Measurements from ENCODE around the gene USP2.

Gene USP2

DNA sequence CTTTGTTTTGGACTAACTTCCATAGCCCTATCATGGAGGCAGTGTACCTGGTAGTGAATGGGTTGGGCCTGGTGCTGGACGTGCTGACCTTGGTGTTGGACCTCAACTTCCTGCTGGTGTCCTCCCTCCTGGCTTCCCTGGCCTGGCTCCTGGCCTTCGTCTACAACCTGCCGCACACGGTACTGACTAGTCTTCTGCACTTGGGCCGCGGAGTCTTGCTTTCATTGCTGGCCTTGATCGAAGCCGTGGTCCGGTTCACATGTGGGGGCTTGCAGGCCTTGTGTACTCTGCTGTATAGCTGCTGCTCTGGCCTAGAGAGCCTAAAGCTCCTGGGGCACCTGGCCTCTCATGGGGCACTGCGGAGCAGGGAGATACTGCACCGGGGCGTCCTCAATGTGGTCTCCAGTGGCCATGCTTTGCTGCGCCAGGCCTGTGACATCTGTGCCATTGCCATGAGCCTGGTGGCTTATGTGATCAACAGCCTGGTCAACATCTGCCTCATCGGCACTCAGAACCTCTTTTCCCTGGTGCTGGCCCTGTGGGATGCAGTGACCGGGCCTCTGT, 46.3 kb downstream of the USP2 start:
- Histone ChIP-seq H3K27me3 (ENCODE audit: control insufficient read depth in 1 of 2, insufficient read depth in 2 of 2, low read length in 2 of 2) (no peaks in the 10 kb centered on the region), H3K27ac (ENCODE audit: low read length) (peak overlapping the region; percentile 88), H3K36me3 (ENCODE audit: control insufficient read depth in 2 of 2, insufficient read depth in 2 of 2, low read length in 2 of 2) (peaks cover 0 to 5% of the 10 kb centered on the region in 2 donors), H3K9ac (ENCODE audit: low read length in 2 of 2) (peak overlapping the region in 1 of 2 donors; percentile 89), H3K4me1 (ENCODE audit: control insufficient read depth, insufficient read depth, low read length) (peaks cover 49% of the 10 kb centered on the region), H3K4me3 (ENCODE audit: low read length in 2 of 2) (peak overlapping the region; percentile 93), H3K9me3 (ENCODE audit: control insufficient read depth in 2 of 2, low read length in 2 of 2) (no peaks in the 10 kb centered on the region)

DNA sequence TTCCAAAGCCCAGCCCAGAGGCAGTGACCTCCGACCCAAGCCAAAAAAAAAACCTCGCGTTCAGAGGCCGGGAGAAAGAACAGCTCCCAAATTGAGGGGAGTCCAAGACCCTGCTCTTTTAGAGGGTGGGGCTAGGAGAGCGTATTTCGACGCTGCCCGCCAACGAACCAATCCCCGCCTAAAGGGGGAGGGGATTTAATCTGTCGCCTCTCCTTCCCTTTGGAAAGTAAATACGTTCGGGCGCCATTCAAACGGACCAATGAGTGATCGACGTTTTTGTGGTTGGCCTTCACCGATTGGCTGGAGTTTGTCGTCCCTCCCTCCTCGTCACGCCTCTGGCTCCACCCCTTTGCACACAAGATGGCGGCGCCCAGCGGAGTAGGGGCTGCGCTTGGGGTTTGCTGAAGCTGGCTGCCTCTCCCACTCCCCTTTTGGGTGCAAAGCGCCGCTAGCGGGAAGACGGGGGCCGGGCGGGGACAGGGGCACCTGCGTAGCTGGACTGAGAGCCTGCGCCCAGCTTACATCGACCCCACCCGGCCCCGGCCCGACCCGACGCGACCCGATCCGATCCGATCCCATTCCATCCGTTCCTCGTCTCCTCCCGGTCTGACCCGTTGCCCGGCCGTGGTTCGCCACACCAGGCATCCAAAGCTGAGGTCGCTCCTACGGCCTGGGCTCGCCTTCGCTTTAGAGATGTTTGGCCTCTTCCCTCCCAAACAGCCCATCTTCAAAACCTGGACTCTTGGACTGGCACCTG, 47.1 kb downstream of the USP2 start, which contains the start of gene RNF26:
TSS of gene RNF26 (plus strand) at position 354 of the 757 bp plus-strand sequence. CDS start 596 bp downstream, outside the sequence.
- Histone ChIP-seq H3K9ac (ENCODE audit: low read length in 2 of 2) (peak within 1 kb of the TSS; percentile 89 to 90), H3K4me1 (ENCODE audit: control insufficient read depth, insufficient read depth, low read length) (peaks cover 41% of the 10 kb centered on the region), H3K27ac (ENCODE audit: low read length) (peak within 1 kb of the TSS; percentile 88)

GRCh38 chr11:119332111-119332765, 49.3 kb downstream of the USP2 start:
- Histone ChIP-seq H3K4me3 (ENCODE audit: low read length in 2 of 2) (no peak overlapping the region), H3K27me3 (ENCODE audit: control insufficient read depth in 1 of 2, insufficient read depth in 2 of 2, low read length in 2 of 2) (no peaks in the 10 kb centered on the region), H3K27ac (ENCODE audit: low read length) (no peak overlapping the region)

More for the DNA sequence above, 47.1 kb downstream of the USP2 start, which contains the start of gene RNF26:
- no peaks in the 10 kb centered on the region for H3K9me3 ChIP-seq (ENCODE audit: control insufficient read depth in 2 of 2, low read length in 2 of 2)
- H3K27me3 ChIP-seq (ENCODE audit: control insufficient read depth in 1 of 2, insufficient read depth in 2 of 2, low read length in 2 of 2) = no peaks in the 10 kb centered on the region
- peaks cover 0 to 5% of the 10 kb centered on the region in 2 donors for H3K36me3 ChIP-seq (ENCODE audit: control insufficient read depth in 2 of 2, insufficient read depth in 2 of 2, low read length in 2 of 2)
- peak within 1 kb of the TSS; percentile 93 for H3K4me3 ChIP-seq (ENCODE audit: low read length in 2 of 2)

DNA sequence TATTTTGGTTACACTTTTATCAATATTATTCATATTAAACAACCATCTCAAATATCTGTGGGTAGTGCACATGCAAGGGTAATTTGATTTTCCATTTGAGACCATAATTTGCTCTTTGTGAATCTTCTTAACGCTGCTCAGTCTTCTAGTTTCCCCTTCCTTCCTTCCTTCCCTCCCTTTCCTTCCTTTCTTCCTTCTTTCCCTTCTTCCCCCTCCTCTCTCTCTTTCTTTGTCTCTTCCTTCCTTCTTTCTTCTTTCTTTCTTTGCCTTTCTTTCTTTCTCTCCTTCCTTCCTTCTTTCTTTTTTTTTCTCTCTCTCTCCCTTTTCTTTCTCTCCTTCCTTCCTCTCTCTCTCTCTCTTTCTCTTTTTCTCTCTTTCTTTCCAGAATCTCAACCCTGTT, 51.3 kb downstream of the USP2 start:
- Histone ChIP-seq H3K27ac (ENCODE audit: low read length) (no peak overlapping the region), H3K4me3 (ENCODE audit: low read length in 2 of 2) (no peak overlapping the region), H3K4me1 (ENCODE audit: control insufficient read depth, insufficient read depth, low read length) (peaks cover 7% of the 10 kb centered on the region), H3K27me3 (ENCODE audit: control insufficient read depth in 1 of 2, insufficient read depth in 2 of 2, low read length in 2 of 2) (no peaks in the 10 kb centered on the region), H3K9me3 (ENCODE audit: control insufficient read depth in 2 of 2, low read length in 2 of 2) (no peaks in the 10 kb centered on the region), H3K36me3 (ENCODE audit: control insufficient read depth in 2 of 2, insufficient read depth in 2 of 2, low read length in 2 of 2) (no peaks in the 10 kb centered on the region), H3K9ac (ENCODE audit: low read length in 2 of 2) (no peak overlapping the region)

More at GRCh38 chr11:119332111-119332765, 49.3 kb downstream of the USP2 start:
- Histone ChIP-seq H3K9me3 (ENCODE audit: control insufficient read depth in 2 of 2, low read length in 2 of 2) (no peaks in the 10 kb centered on the region), H3K9ac (ENCODE audit: low read length in 2 of 2) (no peak overlapping the region), H3K4me1 (ENCODE audit: control insufficient read depth, insufficient read depth, low read length) (peaks cover 20% of the 10 kb centered on the region), H3K36me3 (ENCODE audit: control insufficient read depth in 2 of 2, insufficient read depth in 2 of 2, low read length in 2 of 2) (peaks cover 0 to 5% of the 10 kb centered on the region in 2 donors)

- Histone ChIP-seq H3K27me3 (ENCODE audit: control insufficient read depth in 1 of 2, insufficient read depth in 2 of 2, low read length in 2 of 2) (no peaks in the 10 kb centered on the region), H3K9me3 (ENCODE audit: control insufficient read depth in 2 of 2, low read length in 2 of 2) (no peaks in the 10 kb centered on the region), H3K9ac (ENCODE audit: low read length in 2 of 2) (no peak overlapping the region), H3K36me3 (ENCODE audit: control insufficient read depth in 2 of 2, insufficient read depth in 2 of 2, low read length in 2 of 2) (no peaks in the 10 kb centered on the region), H3K4me3 (ENCODE audit: low read length in 2 of 2) (no peak overlapping the region), H3K4me1 (ENCODE audit: control insufficient read depth, insufficient read depth, low read length) (peaks cover 2% of the 10 kb centered on the region), H3K27ac (ENCODE audit: low read length) (no peak overlapping the region)
Observed at GRCh38 chr11:119329320-119329719, 52.2 kb downstream of the USP2 start.

GRCh38 chr11:119324189-119324588, 57.3 kb downstream of the USP2 start:
- no peak overlapping the region for H3K9ac ChIP-seq (ENCODE audit: low read length in 2 of 2)
- H3K27me3 ChIP-seq (ENCODE audit: control insufficient read depth in 1 of 2, insufficient read depth in 2 of 2, low read length in 2 of 2) = no peaks in the 10 kb centered on the region
- H3K36me3 ChIP-seq (ENCODE audit: control insufficient read depth in 2 of 2, insufficient read depth in 2 of 2, low read length in 2 of 2) = no peaks in the 10 kb centered on the region
- no peaks in the 10 kb centered on the region for H3K9me3 ChIP-seq (ENCODE audit: control insufficient read depth in 2 of 2, low read length in 2 of 2)
- H3K4me1 ChIP-seq (ENCODE audit: control insufficient read depth, insufficient read depth, low read length) = peaks cover 47% of the 10 kb centered on the region
- H3K27ac ChIP-seq (ENCODE audit: low read length) = peak overlapping the region; percentile 99
- no peak overlapping the region for H3K4me3 ChIP-seq (ENCODE audit: low read length in 2 of 2)

DNA sequence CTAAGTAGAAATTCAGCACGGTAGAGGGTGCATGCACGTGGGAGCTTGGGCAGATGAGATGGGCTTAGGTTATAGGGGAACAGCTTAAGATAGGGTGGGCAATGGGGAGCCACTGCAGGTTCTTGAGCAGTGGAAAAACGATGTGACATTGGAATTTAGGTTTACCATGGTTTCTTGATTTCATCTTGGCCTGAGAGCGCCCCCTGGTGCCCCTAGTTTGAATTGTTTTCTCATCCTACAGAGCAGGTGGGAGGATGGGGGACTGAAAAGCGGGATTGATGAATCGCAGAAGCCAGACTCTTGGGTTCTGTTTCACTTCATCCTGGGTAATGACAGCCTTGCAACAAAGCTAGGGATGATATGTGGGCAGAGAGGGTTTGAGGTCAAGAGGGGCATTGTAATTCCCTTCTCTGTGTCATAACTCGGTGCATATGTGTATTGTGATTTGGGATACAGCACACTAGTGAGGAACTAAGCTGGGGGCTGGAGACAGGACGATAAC, 57.9 kb downstream of the USP2 start:
- no peaks in the 10 kb centered on the region for H3K27me3 ChIP-seq (ENCODE audit: control insufficient read depth in 1 of 2, insufficient read depth in 2 of 2, low read length in 2 of 2)
- H3K27ac ChIP-seq (ENCODE audit: low read length) = peak overlapping the region; percentile 99
- H3K9me3 ChIP-seq (ENCODE audit: control insufficient read depth in 2 of 2, low read length in 2 of 2) = no peaks in the 10 kb centered on the region
- H3K4me1 ChIP-seq (ENCODE audit: control insufficient read depth, insufficient read depth, low read length) = peaks cover 53% of the 10 kb centered on the region
- H3K9ac ChIP-seq (ENCODE audit: low read length in 2 of 2) = no peak overlapping the region
- no peaks in the 10 kb centered on the region for H3K36me3 ChIP-seq (ENCODE audit: control insufficient read depth in 2 of 2, insufficient read depth in 2 of 2, low read length in 2 of 2)
- H3K4me3 ChIP-seq (ENCODE audit: low read length in 2 of 2) = peak overlapping the region in 1 of 2 donors; percentile 35

DNA sequence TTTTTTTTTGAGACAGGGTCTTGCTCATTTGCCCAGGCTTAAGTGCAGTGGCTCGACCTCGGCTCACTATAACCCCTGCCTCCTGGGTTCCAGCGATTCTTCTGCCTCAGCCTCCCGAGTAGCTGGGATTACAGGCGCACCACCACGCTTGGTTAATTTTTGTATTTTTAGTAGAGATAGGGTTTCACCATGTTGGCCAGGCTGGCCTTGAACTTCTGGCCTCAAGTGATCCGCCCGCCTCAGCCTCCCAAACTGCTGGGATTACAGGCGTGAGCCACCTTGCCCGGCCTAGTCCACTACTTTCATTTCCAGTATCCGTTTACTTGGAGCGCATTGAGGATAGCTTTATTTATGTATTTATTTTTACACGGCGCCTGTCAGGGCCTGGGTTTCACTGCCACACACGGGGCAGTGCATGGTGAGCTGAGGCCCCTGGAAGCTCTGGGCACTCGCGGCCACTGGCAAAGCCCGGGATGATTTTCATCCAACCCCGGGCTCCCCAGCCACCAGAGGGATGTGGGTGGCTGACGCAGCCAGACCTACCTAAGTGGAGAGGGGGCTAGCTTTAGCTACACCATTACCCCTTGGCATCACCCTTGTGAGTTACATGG, 58.5 kb downstream of the USP2 start:
- Histone ChIP-seq H3K4me3 (ENCODE audit: low read length in 2 of 2) (peak overlapping the region in 1 of 2 donors; percentile 35), H3K4me1 (ENCODE audit: control insufficient read depth, insufficient read depth, low read length) (peaks cover 59% of the 10 kb centered on the region), H3K9ac (ENCODE audit: low read length in 2 of 2) (no peak overlapping the region), H3K27ac (ENCODE audit: low read length) (peak overlapping the region; percentile 99), H3K9me3 (ENCODE audit: control insufficient read depth in 2 of 2, low read length in 2 of 2) (no peaks in the 10 kb centered on the region), H3K36me3 (ENCODE audit: control insufficient read depth in 2 of 2, insufficient read depth in 2 of 2, low read length in 2 of 2) (no peaks in the 10 kb centered on the region), H3K27me3 (ENCODE audit: control insufficient read depth in 1 of 2, insufficient read depth in 2 of 2, low read length in 2 of 2) (no peaks in the 10 kb centered on the region)

DNA sequence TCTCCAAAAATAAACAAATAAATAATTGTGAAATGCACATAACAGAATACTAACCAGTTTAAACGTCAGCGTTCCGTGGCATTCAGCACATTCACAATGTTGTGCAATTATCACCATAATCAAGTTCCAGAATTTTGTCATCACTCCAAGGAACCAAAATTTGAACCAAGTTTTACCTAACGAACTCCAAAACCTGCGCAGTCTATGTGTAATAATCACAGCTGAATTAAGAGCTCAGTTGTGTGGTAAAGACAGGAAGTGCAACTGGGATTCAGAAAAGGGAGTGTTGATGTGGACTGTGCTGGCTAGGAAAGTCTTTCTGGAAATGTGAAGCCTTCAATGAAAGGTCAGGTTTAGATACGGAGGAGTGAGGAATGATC, 59.1 kb downstream of the USP2 start:
- Histone ChIP-seq H3K9me3 (ENCODE audit: control insufficient read depth in 2 of 2, low read length in 2 of 2) (no peaks in the 10 kb centered on the region), H3K4me3 (ENCODE audit: low read length in 2 of 2) (no peak overlapping the region), H3K36me3 (ENCODE audit: control insufficient read depth in 2 of 2, insufficient read depth in 2 of 2, low read length in 2 of 2) (no peaks in the 10 kb centered on the region), H3K27ac (ENCODE audit: low read length) (peak overlapping the region; percentile 99), H3K9ac (ENCODE audit: low read length in 2 of 2) (no peak overlapping the region), H3K4me1 (ENCODE audit: control insufficient read depth, insufficient read depth, low read length) (peaks cover 66% of the 10 kb centered on the region), H3K27me3 (ENCODE audit: control insufficient read depth in 1 of 2, insufficient read depth in 2 of 2, low read length in 2 of 2) (no peaks in the 10 kb centered on the region)

DNA sequence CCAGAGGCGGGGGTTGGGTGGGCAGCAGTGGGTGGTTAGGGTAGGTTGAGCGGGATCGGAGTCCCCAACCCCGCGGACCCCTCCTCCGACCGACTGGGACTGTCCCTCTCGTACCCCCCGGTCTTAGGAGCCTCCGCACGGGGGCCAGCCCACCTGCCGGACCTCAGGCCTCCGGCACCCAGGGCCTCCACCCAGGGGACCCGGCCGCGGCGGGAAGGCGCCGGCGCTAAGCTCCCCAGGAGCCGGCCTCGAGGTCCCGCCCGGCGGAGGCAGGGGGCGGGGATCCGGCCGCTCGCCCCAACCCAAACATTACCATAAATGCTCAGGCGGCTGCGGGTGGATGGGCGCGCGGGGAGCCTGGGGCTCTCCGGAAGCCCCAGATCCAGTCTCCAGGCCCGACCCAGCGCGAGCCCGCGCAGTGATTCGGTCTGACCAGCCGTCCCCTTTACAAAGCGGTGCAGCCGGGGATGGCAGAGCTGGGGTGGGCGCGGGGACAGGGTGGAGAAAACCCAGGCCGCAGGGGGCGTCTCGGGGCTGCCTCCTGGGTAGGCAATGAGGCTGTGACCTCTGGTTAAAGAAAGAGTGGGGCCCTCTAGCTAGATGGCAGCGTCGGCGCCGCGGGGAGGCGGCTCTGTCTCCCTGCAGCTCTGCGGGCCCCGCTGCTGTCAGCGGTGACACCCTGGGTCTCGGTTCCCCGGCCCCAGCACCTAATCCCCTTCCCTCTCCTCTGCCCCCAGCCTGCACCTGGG, 60.5 kb downstream of the USP2 start:
- H3K4me1 ChIP-seq (ENCODE audit: control insufficient read depth, insufficient read depth, low read length) = peaks cover 71% of the 10 kb centered on the region
- peak overlapping the region; percentile 96 for H3K9ac ChIP-seq (ENCODE audit: low read length in 2 of 2)
- peak overlapping the region; percentile 99 for H3K27ac ChIP-seq (ENCODE audit: low read length)
- H3K36me3 ChIP-seq (ENCODE audit: control insufficient read depth in 2 of 2, insufficient read depth in 2 of 2, low read length in 2 of 2) = no peaks in the 10 kb centered on the region
- H3K9me3 ChIP-seq (ENCODE audit: control insufficient read depth in 2 of 2, low read length in 2 of 2) = no peaks in the 10 kb centered on the region
- no peaks in the 10 kb centered on the region for H3K27me3 ChIP-seq (ENCODE audit: control insufficient read depth in 1 of 2, insufficient read depth in 2 of 2, low read length in 2 of 2)
- peak overlapping the region; percentile 72 to 73 for H3K4me3 ChIP-seq (ENCODE audit: low read length in 2 of 2)

All from stomach smooth muscle (tissue), 2 donors.